ENCODE measurements around the gene GFPT2.

Gene GFPT2
- 1.7 to 2.3 (median 2.3) reads per million in 3 donors for total RNA-seq

GRCh38 chr5:180353048-180353979 lies at the start of gene GFPT2:
Gene GFPT2, minus strand, starts transcription at chr5:180353336. Its CDS starts 119 bp downstream, at chr5:180353217.
- Histone ChIP-seq H3K27me3 (replicated peaks; ENCODE audit: control insufficient read depth, insufficient read depth, low read length, poor library complexity, severe bottlenecking) (peaks cover 33% of the 10 kb centered on the region), H3K9me3 (ENCODE audit: control insufficient read depth, low read length) (no peaks in the 10 kb centered on the region), H3K4me3 (ENCODE audit: insufficient read depth, low read depth, low read length, poor library complexity, severe bottlenecking) (peak within 1 kb of the TSS; percentile 59), H3K36me3 (ENCODE audit: control insufficient read depth, insufficient read depth, low read length) (no peaks in the 10 kb centered on the region), H3K27ac (ENCODE audit: insufficient read depth, low read length, poor library complexity, severe bottlenecking) (no peak within 1 kb of the TSS), H3K4me1 (ENCODE audit: control insufficient read depth, insufficient read depth, low read length, poor library complexity, severe bottlenecking) (peaks cover 12% of the 10 kb centered on the region)
- DNase-seq = peak; percentile 65 to 67 (median 66)

- H3K27me3 ChIP-seq (replicated peaks; ENCODE audit: control insufficient read depth, insufficient read depth, low read length, poor library complexity, severe bottlenecking) = no peaks in the 10 kb centered on the region
- no peaks in the 10 kb centered on the region for H3K4me1 ChIP-seq (ENCODE audit: control insufficient read depth, insufficient read depth, low read length, poor library complexity, severe bottlenecking)
- H3K4me3 ChIP-seq (ENCODE audit: insufficient read depth, low read depth, low read length, poor library complexity, severe bottlenecking) = no peak overlapping the region
- H3K27ac ChIP-seq (ENCODE audit: insufficient read depth, low read length, poor library complexity, severe bottlenecking) = no peak overlapping the region
- no peak for DNase-seq
- H3K9me3 ChIP-seq (ENCODE audit: control insufficient read depth, low read length) = no peaks in the 10 kb centered on the region
- H3K36me3 ChIP-seq (ENCODE audit: control insufficient read depth, insufficient read depth, low read length) = no peaks in the 10 kb centered on the region
Observed at GRCh38 chr5:180402716-180403115, 49.6 kb upstream of the GFPT2 start.

GRCh38 chr5:180401229-180401907 lies 48.2 kb upstream of the GFPT2 start:
- DNase-seq = no peak
- no peaks in the 10 kb centered on the region for H3K36me3 ChIP-seq (ENCODE audit: control insufficient read depth, insufficient read depth, low read length)
- no peak overlapping the region for H3K4me3 ChIP-seq (ENCODE audit: insufficient read depth, low read depth, low read length, poor library complexity, severe bottlenecking)
- H3K27ac ChIP-seq (ENCODE audit: insufficient read depth, low read length, poor library complexity, severe bottlenecking) = no peak overlapping the region
- H3K9me3 ChIP-seq (ENCODE audit: control insufficient read depth, low read length) = no peaks in the 10 kb centered on the region
- no peaks in the 10 kb centered on the region for H3K4me1 ChIP-seq (ENCODE audit: control insufficient read depth, insufficient read depth, low read length, poor library complexity, severe bottlenecking)
- H3K27me3 ChIP-seq (replicated peaks; ENCODE audit: control insufficient read depth, insufficient read depth, low read length, poor library complexity, severe bottlenecking) = no peaks in the 10 kb centered on the region

- no peak overlapping the region for H3K27ac ChIP-seq (ENCODE audit: insufficient read depth, low read length, poor library complexity, severe bottlenecking)
- no peaks in the 10 kb centered on the region for H3K36me3 ChIP-seq (ENCODE audit: control insufficient read depth, insufficient read depth, low read length)
- DNase-seq = no peak
- H3K4me3 ChIP-seq (ENCODE audit: insufficient read depth, low read depth, low read length, poor library complexity, severe bottlenecking) = no peak overlapping the region
- H3K27me3 ChIP-seq (replicated peaks; ENCODE audit: control insufficient read depth, insufficient read depth, low read length, poor library complexity, severe bottlenecking) = no peaks in the 10 kb centered on the region
- no peaks in the 10 kb centered on the region for H3K4me1 ChIP-seq (ENCODE audit: control insufficient read depth, insufficient read depth, low read length, poor library complexity, severe bottlenecking)
- no peaks in the 10 kb centered on the region for H3K9me3 ChIP-seq (ENCODE audit: control insufficient read depth, low read length)
Observed at GRCh38 chr5:180400416-180400815, 47.3 kb upstream of the GFPT2 start.

GRCh38 chr5:180399401-180400215 lies 46.5 kb upstream of the GFPT2 start:
- Histone ChIP-seq H3K9me3 (ENCODE audit: control insufficient read depth, low read length) (no peaks in the 10 kb centered on the region), H3K27ac (ENCODE audit: insufficient read depth, low read length, poor library complexity, severe bottlenecking) (no peak overlapping the region), H3K4me1 (ENCODE audit: control insufficient read depth, insufficient read depth, low read length, poor library complexity, severe bottlenecking) (no peaks in the 10 kb centered on the region), H3K27me3 (replicated peaks; ENCODE audit: control insufficient read depth, insufficient read depth, low read length, poor library complexity, severe bottlenecking) (no peaks in the 10 kb centered on the region), H3K4me3 (ENCODE audit: insufficient read depth, low read depth, low read length, poor library complexity, severe bottlenecking) (no peak overlapping the region), H3K36me3 (ENCODE audit: control insufficient read depth, insufficient read depth, low read length) (no peaks in the 10 kb centered on the region)
- no peak for DNase-seq

- H3K4me1 ChIP-seq (ENCODE audit: control insufficient read depth, insufficient read depth, low read length, poor library complexity, severe bottlenecking) = no peaks in the 10 kb centered on the region
- H3K27me3 ChIP-seq (replicated peaks; ENCODE audit: control insufficient read depth, insufficient read depth, low read length, poor library complexity, severe bottlenecking) = no peaks in the 10 kb centered on the region
- H3K4me3 ChIP-seq (ENCODE audit: insufficient read depth, low read depth, low read length, poor library complexity, severe bottlenecking) = no peak overlapping the region
- no peaks in the 10 kb centered on the region for H3K36me3 ChIP-seq (ENCODE audit: control insufficient read depth, insufficient read depth, low read length)
- H3K27ac ChIP-seq (ENCODE audit: insufficient read depth, low read length, poor library complexity, severe bottlenecking) = no peak overlapping the region
- DNase-seq = no peak
- no peaks in the 10 kb centered on the region for H3K9me3 ChIP-seq (ENCODE audit: control insufficient read depth, low read length)
Observed at GRCh38 chr5:180396926-180397325, 43.8 kb upstream of the GFPT2 start.

- Histone ChIP-seq H3K4me3 (ENCODE audit: insufficient read depth, low read depth, low read length, poor library complexity, severe bottlenecking) (no peak overlapping the region), H3K27ac (ENCODE audit: insufficient read depth, low read length, poor library complexity, severe bottlenecking) (no peak overlapping the region), H3K36me3 (ENCODE audit: control insufficient read depth, insufficient read depth, low read length) (no peaks in the 10 kb centered on the region), H3K9me3 (ENCODE audit: control insufficient read depth, low read length) (no peaks in the 10 kb centered on the region), H3K27me3 (replicated peaks; ENCODE audit: control insufficient read depth, insufficient read depth, low read length, poor library complexity, severe bottlenecking) (no peaks in the 10 kb centered on the region), H3K4me1 (ENCODE audit: control insufficient read depth, insufficient read depth, low read length, poor library complexity, severe bottlenecking) (no peaks in the 10 kb centered on the region)
- no peak for DNase-seq
Observed at GRCh38 chr5:180395540-180396274, 42.6 kb upstream of the GFPT2 start.

GRCh38 chr5:180394031-180394636 lies 41.0 kb upstream of the GFPT2 start:
- H3K27me3 ChIP-seq (replicated peaks; ENCODE audit: control insufficient read depth, insufficient read depth, low read length, poor library complexity, severe bottlenecking) = no peaks in the 10 kb centered on the region
- H3K27ac ChIP-seq (ENCODE audit: insufficient read depth, low read length, poor library complexity, severe bottlenecking) = no peak overlapping the region
- H3K36me3 ChIP-seq (ENCODE audit: control insufficient read depth, insufficient read depth, low read length) = no peaks in the 10 kb centered on the region
- H3K4me3 ChIP-seq (ENCODE audit: insufficient read depth, low read depth, low read length, poor library complexity, severe bottlenecking) = no peak overlapping the region
- no peaks in the 10 kb centered on the region for H3K9me3 ChIP-seq (ENCODE audit: control insufficient read depth, low read length)
- DNase-seq = no peak
- no peaks in the 10 kb centered on the region for H3K4me1 ChIP-seq (ENCODE audit: control insufficient read depth, insufficient read depth, low read length, poor library complexity, severe bottlenecking)

- DNase-seq = no peak
- H3K36me3 ChIP-seq (ENCODE audit: control insufficient read depth, insufficient read depth, low read length) = no peaks in the 10 kb centered on the region
- H3K4me1 ChIP-seq (ENCODE audit: control insufficient read depth, insufficient read depth, low read length, poor library complexity, severe bottlenecking) = no peaks in the 10 kb centered on the region
- no peak overlapping the region for H3K27ac ChIP-seq (ENCODE audit: insufficient read depth, low read length, poor library complexity, severe bottlenecking)
- H3K27me3 ChIP-seq (replicated peaks; ENCODE audit: control insufficient read depth, insufficient read depth, low read length, poor library complexity, severe bottlenecking) = no peaks in the 10 kb centered on the region
- no peak overlapping the region for H3K4me3 ChIP-seq (ENCODE audit: insufficient read depth, low read depth, low read length, poor library complexity, severe bottlenecking)
- H3K9me3 ChIP-seq (ENCODE audit: control insufficient read depth, low read length) = no peaks in the 10 kb centered on the region
Observed at GRCh38 chr5:180391276-180391675, 38.1 kb upstream of the GFPT2 start.
